Measurements from ENCODE around the gene TUBA4A. TPM values are rescaled to one million over a fixed set of nuclear protein-coding genes. Genes with fewer than 3 reads are reported as not detected.

The TUBA4A gene
- total RNA-seq, 1 donor from 2014 or later: 18.0 TPM

DNA sequence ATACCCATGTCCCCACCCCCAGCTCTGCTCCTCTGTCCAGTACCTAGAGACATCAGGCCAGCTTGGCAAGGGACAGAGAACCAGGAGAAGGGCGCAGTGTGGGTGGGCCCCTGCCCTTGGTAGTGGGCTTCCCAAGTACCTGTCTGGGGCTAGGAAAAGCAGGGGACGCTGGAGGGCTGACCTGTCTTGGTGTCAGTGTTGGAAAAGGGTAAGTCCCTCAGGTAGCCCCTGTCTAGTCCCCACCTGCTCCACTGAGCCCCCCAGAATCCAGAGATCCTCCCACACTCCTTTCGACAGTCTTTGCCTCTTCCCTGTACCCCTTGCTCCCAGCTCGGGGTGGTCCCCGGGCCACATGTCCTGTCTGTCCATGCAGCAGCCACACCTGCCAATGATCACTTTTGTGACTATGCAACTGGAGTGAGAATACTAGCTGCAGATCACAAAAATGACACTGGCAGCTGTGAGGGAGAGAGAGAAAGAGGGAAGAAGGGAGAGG, 40.1 kb upstream of the TUBA4A start:
- Histone ChIP-seq H4K20me1 (ENCODE audit: insufficient read depth, low read length) (no peaks in the 10 kb centered on the region), H3K9me3 (ENCODE audit: insufficient read depth, low read depth, low read length) (no peaks in the 10 kb centered on the region), H3K4me3 (ENCODE audit: insufficient read depth, low read depth, low read length) (no peak overlapping the region), H3K79me2 (ENCODE audit: insufficient read depth, low read length) (no peaks in the 10 kb centered on the region), H3K4me1 (ENCODE audit: insufficient read depth, low read length) (peaks cover 19% of the 10 kb centered on the region), H3K27me3 (ENCODE audit: insufficient read depth, low read length) (no peaks in the 10 kb centered on the region), H2AFZ (ENCODE audit: low read depth, low read length) (peak overlapping the region; percentile 95), H3K9ac (ENCODE audit: low read length) (peak overlapping the region; percentile 77), H3K4me2 (ENCODE audit: low read length) (peak overlapping the region; percentile 85), H3K36me3 (ENCODE audit: insufficient read depth, low read length) (no peaks in the 10 kb centered on the region), H3K27ac (ENCODE audit: low read depth, low read length) (no peak overlapping the region)
- Mint-ChIP-seq H3K27me3 (ENCODE audit: low read depth, unreplicated experiment) (peaks cover 2% of the 10 kb centered on the region), H3K4me3 (ENCODE audit: unreplicated experiment) (peak overlapping the region; percentile 75), H3K27ac (ENCODE audit: unreplicated experiment) (peak overlapping the region; percentile 56), H3K9me3 (ENCODE audit: unreplicated experiment) (no peaks in the 10 kb centered on the region), H3K4me1 (ENCODE audit: low read depth, unreplicated experiment) (peaks cover 2% of the 10 kb centered on the region), H3K36me3 (ENCODE audit: low read depth, unreplicated experiment) (peaks cover 8% of the 10 kb centered on the region)
- no peak for FAIRE-seq
- DNase-seq (ENCODE audit: low read depth): no peak
- TF ChIP-seq EZH2 (IDR thresholded peaks at IDR 0.05; ENCODE audit: insufficient read depth, low read length): no peak
- TF ChIP-seq, protein P1, sequence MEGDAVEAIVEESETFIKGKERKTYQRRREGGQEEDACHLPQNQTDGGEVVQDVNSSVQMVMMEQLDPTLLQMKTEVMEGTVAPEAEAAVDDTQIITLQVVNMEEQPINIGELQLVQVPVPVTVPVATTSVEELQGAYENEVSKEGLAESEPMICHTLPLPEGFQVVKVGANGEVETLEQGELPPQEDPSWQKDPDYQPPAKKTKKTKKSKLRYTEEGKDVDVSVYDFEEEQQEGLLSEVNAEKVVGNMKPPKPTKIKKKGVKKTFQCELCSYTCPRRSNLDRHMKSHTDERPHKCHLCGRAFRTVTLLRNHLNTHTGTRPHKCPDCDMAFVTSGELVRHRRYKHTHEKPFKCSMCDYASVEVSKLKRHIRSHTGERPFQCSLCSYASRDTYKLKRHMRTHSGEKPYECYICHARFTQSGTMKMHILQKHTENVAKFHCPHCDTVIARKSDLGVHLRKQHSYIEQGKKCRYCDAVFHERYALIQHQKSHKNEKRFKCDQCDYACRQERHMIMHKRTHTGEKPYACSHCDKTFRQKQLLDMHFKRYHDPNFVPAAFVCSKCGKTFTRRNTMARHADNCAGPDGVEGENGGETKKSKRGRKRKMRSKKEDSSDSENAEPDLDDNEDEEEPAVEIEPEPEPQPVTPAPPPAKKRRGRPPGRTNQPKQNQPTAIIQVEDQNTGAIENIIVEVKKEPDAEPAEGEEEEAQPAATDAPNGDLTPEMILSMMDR (IDR thresholded peaks at IDR 0.05; ENCODE audit: insufficient read depth, low read depth, low read length): no peak

DNA sequence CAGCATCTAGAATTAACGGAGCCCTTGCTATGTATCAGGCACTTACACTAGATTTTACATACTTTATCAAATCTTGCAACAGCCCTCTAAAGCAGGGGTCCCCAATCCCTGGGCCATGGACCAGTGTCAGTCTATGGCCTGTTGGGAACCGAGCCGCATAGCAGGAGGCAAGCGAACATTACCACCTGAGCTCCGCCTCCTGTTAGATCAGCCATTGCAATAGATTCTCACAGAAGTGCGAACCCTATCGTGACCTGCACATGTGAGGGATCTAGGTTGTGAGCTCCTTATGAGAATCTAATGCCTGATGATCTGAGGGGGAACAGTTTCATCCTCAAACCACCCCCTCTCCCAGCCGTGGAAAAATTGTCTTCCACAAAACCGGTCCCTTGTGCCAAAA, 38.9 kb upstream of the TUBA4A start:
- H3K27ac ChIP-seq (ENCODE audit: low read depth, low read length): no peak overlapping the region
- H3K9me3 ChIP-seq (ENCODE audit: insufficient read depth, low read depth, low read length): no peaks in the 10 kb centered on the region
- H3K4me1 ChIP-seq (ENCODE audit: insufficient read depth, low read length): peaks cover 19% of the 10 kb centered on the region
- H2AFZ ChIP-seq (ENCODE audit: low read depth, low read length): no peak overlapping the region
- H3K4me3 Mint-ChIP-seq (ENCODE audit: unreplicated experiment): peak overlapping the region; percentile 20
- no peaks in the 10 kb centered on the region for H3K9me3 Mint-ChIP-seq (ENCODE audit: unreplicated experiment)
- no peaks in the 10 kb centered on the region for H3K27me3 ChIP-seq (ENCODE audit: insufficient read depth, low read length)
- DNase-seq (ENCODE audit: low read depth) (no peak), FAIRE-seq (no peak)
- H3K27me3 Mint-ChIP-seq (ENCODE audit: low read depth, unreplicated experiment): peaks cover 2% of the 10 kb centered on the region
- no peaks in the 10 kb centered on the region for H3K36me3 ChIP-seq (ENCODE audit: insufficient read depth, low read length)
- H3K4me2 ChIP-seq (ENCODE audit: low read length): no peak overlapping the region
- H3K4me1 Mint-ChIP-seq (ENCODE audit: low read depth, unreplicated experiment): peaks cover 3% of the 10 kb centered on the region
- no peaks in the 10 kb centered on the region for H3K79me2 ChIP-seq (ENCODE audit: insufficient read depth, low read length)
- no peak overlapping the region for H3K4me3 ChIP-seq (ENCODE audit: insufficient read depth, low read depth, low read length)
- no peaks in the 10 kb centered on the region for H4K20me1 ChIP-seq (ENCODE audit: insufficient read depth, low read length)
- H3K27ac Mint-ChIP-seq (ENCODE audit: unreplicated experiment): no peak overlapping the region
- no peak for TF ChIP-seq EZH2 (IDR thresholded peaks at IDR 0.05; ENCODE audit: insufficient read depth, low read length)
- TF ChIP-seq, protein P1 (IDR thresholded peaks at IDR 0.05; ENCODE audit: insufficient read depth, low read depth, low read length): no peak
- no peak overlapping the region for H3K9ac ChIP-seq (ENCODE audit: low read length)
- peaks cover 8% of the 10 kb centered on the region for H3K36me3 Mint-ChIP-seq (ENCODE audit: low read depth, unreplicated experiment)

DNA sequence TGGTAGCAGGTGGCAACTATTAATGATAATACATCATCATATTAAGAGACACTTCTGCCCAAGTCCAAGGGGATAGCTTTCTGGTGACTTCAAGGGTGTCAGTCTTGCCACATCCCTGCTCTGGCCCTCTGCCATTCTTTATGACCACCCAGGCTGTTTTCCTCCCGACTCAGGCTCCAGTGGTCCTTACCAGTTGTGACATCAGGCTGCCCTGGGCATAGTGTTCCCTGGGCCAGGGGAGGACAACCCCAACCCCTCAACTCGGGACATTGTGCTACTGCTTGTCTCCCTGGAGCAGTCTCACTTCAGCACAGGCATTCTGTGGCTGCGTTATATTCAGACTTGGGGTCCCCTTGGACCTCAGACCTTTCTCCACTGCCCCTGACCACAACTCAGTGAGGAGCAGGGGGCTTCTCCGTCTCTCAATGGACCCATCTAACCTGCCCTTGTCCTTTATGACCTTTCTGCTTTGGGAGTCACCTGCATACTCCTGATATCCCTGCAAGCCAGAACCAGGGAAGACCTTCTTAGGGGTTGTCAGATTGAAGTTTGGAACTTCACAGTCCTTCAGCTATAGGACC, 38.3 kb upstream of the TUBA4A start:
- Histone ChIP-seq H3K27me3 (ENCODE audit: insufficient read depth, low read length) (no peaks in the 10 kb centered on the region), H3K9ac (ENCODE audit: low read length) (no peak overlapping the region), H3K36me3 (ENCODE audit: insufficient read depth, low read length) (no peaks in the 10 kb centered on the region), H3K9me3 (ENCODE audit: insufficient read depth, low read depth, low read length) (no peaks in the 10 kb centered on the region), H3K27ac (ENCODE audit: low read depth, low read length) (no peak overlapping the region), H4K20me1 (ENCODE audit: insufficient read depth, low read length) (no peaks in the 10 kb centered on the region), H3K4me1 (ENCODE audit: insufficient read depth, low read length) (peaks cover 19% of the 10 kb centered on the region), H2AFZ (ENCODE audit: low read depth, low read length) (no peak overlapping the region), H3K4me3 (ENCODE audit: insufficient read depth, low read depth, low read length) (no peak overlapping the region), H3K79me2 (ENCODE audit: insufficient read depth, low read length) (no peaks in the 10 kb centered on the region), H3K4me2 (ENCODE audit: low read length) (no peak overlapping the region)
- no peaks in the 10 kb centered on the region for H3K9me3 Mint-ChIP-seq (ENCODE audit: unreplicated experiment)
- H3K4me1 Mint-ChIP-seq (ENCODE audit: low read depth, unreplicated experiment): peaks cover 3% of the 10 kb centered on the region
- FAIRE-seq (no peak), DNase-seq (ENCODE audit: low read depth) (no peak)
- no peak overlapping the region for H3K4me3 Mint-ChIP-seq (ENCODE audit: unreplicated experiment)
- H3K27ac Mint-ChIP-seq (ENCODE audit: unreplicated experiment): no peak overlapping the region
- peaks cover 8% of the 10 kb centered on the region for H3K36me3 Mint-ChIP-seq (ENCODE audit: low read depth, unreplicated experiment)
- no peak for TF ChIP-seq EZH2 (IDR thresholded peaks at IDR 0.05; ENCODE audit: insufficient read depth, low read length)
- TF ChIP-seq, protein P1 (IDR thresholded peaks at IDR 0.05; ENCODE audit: insufficient read depth, low read depth, low read length): no peak
- H3K27me3 Mint-ChIP-seq (ENCODE audit: low read depth, unreplicated experiment): peaks cover 2% of the 10 kb centered on the region

All from astrocyte (in vitro differentiated cells and primary cell).